GM12865 (cell line): ENCODE results near the gene SUGT1.
"Not testable (repeated sequence)": the region's sequence is repeated elsewhere in the genome, so short reads cannot be mapped to it uniquely, and the experiment has no call there.

Experiments used
- DNase-seq: peaks from one replicate; pipeline ENCODE4 v3.0.0; 2010; ENCODE audit warnings: low read depth
- H3K4me3 ChIP-seq: 2 replicates; pipeline ENCODE4 v1.5.1; 2011; ENCODE audit warnings: mild to moderate bottlenecking, low read depth, low read length, control low read depth
- CTCF ChIP-seq: IDR thresholded peaks from 2 replicates; pipeline ENCODE4 v1.5.1; 2011; ENCODE audit warnings: low read length, control low read depth, low read depth, inconsistent platforms; ENCODE audit not compliant: insufficient read depth; ENCODE audit errors: missing control alignments

Gene SUGT1

GRCh38 chr13:52617070-52618060, 35.3 kb upstream of the SUGT1 start:
- TF ChIP-seq CTCF, result no peak
- peak overlapping the region; percentile 79 for H3K4me3 ChIP-seq
- DNase-seq, result peak; percentile 92

- H3K4me3 ChIP-seq, result not testable (repeated sequence)
Observed at GRCh38 chr13:52631083-52631690, 21.4 kb upstream of the SUGT1 start.

GRCh38 chr13:52638666-52639328, 13.8 kb upstream of the SUGT1 start:
- no peak for TF ChIP-seq CTCF
- DNase-seq, result no peak
- no peak overlapping the region for H3K4me3 ChIP-seq

More at GRCh38 chr13:52631083-52631690, 21.4 kb upstream of the SUGT1 start:
- DNase-seq, result not testable (repeated sequence)

- no peak within 1 kb of the TSS for H3K4me3 ChIP-seq
- TF ChIP-seq CTCF, result no peak
- DNase-seq, result no peak
Observed at GRCh38 chr13:52642131-52642530, 10.5 kb upstream of the SUGT1 start, which contains the start of gene HNRNPA1L2. TSS of gene HNRNPA1L2 (plus strand) at chr13:52642431. CDS start at chr13:52642493, 62 bp downstream.

GRCh38 chr13:52644108-52644507, 8.5 kb upstream of the SUGT1 start:
- DNase-seq, result no peak
- H3K4me3 ChIP-seq, result no peak overlapping the region
- no peak for TF ChIP-seq CTCF

GRCh38 chr13:52646967-52647366, 5.7 kb upstream of the SUGT1 start:
- TF ChIP-seq CTCF, result no peak
- no peak overlapping the region for H3K4me3 ChIP-seq
- DNase-seq, result no peak

GRCh38 chr13:52650731-52651130, 1.9 kb upstream of the SUGT1 start:
- no peak for TF ChIP-seq CTCF
- no peak for DNase-seq
- H3K4me3 ChIP-seq, result peak overlapping the region; percentile 91
